Hepatocyte (in vitro differentiated cells): Measurements from ENCODE around the gene EIF5A2.

Experiments
- CTCF ChIP-seq: fragments of 200-600 bp; sonication (generic); IDR thresholded peaks from 2 replicates; pipeline ENCODE4 v1.5.1; 2016; ENCODE audit warnings: antibody characterized with exemption, mild to moderate bottlenecking; ENCODE audit not compliant: poor library complexity
- EZH2 ChIP-seq: fragments of 200-600 bp; sonication (generic); IDR thresholded peaks from 2 replicates; pipeline ENCODE4 v1.6.1; 2016; ENCODE audit warnings: antibody characterized with exemption, mild to moderate bottlenecking, borderline replicate concordance
- EZH2phosphoT487 ChIP-seq: fragments of 200-600 bp; sonication (generic); IDR thresholded peaks from one replicate; pipeline ENCODE4 v1.6.1; 2018; ENCODE audit warnings: antibody characterized with exemption, mild to moderate bottlenecking, low read depth, moderate library complexity; ENCODE audit not compliant: unreplicated experiment, severe bottlenecking

DNA sequence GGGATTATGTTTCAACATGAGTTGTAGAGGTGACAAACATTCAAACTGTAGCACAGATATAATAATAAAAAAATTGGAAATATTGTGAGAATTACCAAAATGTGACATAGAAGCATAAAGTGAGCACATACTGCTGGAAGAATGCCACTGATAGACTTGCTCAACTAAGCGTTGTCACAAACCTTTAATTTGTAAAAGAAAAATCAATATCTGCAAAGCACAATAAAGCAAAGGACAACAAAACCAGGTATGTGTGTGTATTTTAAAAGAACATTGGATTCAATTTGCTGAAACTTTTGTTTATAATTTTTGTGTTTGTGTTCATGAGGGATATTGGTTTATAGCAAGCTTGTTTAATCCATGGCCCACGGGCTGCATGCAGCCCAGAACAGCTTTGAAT, 40.8 kb upstream of the EIF5A2 start:
- no peak for TF ChIP-seq CTCF
- no peak for TF ChIP-seq EZH2
- no peak for TF ChIP-seq EZH2phosphoT487
